SK-N-MC (cell line): ENCODE measurements around the gene PTAFR.

ENCODE experiments used
- EZH2 ChIP-seq: fragments of 200-600 bp; sonication (generic); IDR thresholded peaks from one replicate; pipeline ENCODE4 v1.6.1; 2017; ENCODE audit warnings: antibody characterized with exemption
- POLR2AphosphoS5 ChIP-seq: IDR thresholded peaks from 2 replicates; pipeline ENCODE4 v1.6.1; 2012; ENCODE audit warnings: mild to moderate bottlenecking, low read depth, low read length, borderline replicate concordance

GRCh38 chr1:28108001-28108400 is 68.5 kb downstream of the PTAFR start:
- TF ChIP-seq EZH2 (no peak), POLR2AphosphoS5 (no peak)
